Activated CD4-positive, alpha-beta T cell treated with anti-CD3 and anti-CD28 coated beads for 36 hours (primary cell): ENCODE data around the gene CALY. TPM values are rescaled to one million over a fixed set of nuclear protein-coding genes. Genes with fewer than 3 reads are reported as not detected.

Experiments used
- ATAC-seq: fragments of 200-7000 bp; cut with Tn5 transposase; one replicate; pipeline ENCODE4 v1.10.0; 2021; ENCODE audit warnings: mild to moderate bottlenecking, moderate library complexity
- CTCF ChIA-PET: fragments of 350-600 bp; sonication (Branson Sonifier 250); formaldehyde crosslinking; loops from one replicate; lab custom pipeline; 2021; ENCODE audit warnings: antibody characterized with exemption; lab: Charles Lee
- POLR2A ChIA-PET: fragments of 350-600 bp; sonication (Branson Sonifier 250); formaldehyde crosslinking; loops from one replicate; lab custom pipeline; 2021; ENCODE audit warnings: antibody characterized with exemption, inconsistent platforms; lab: Charles Lee
- DNase-seq: peaks from one replicate; pipeline ENCODE4 v3.0.0-alpha.2; 2020
- H3K27ac Mint-ChIP-seq: one replicate; pipeline ENCODE4 v1.8.0; 2021; ENCODE audit warnings: mixed read lengths
- H3K27me3 Mint-ChIP-seq: one replicate; pipeline ENCODE4 v1.8.0; 2021; ENCODE audit warnings: mixed read lengths
- H3K36me3 Mint-ChIP-seq: one replicate; pipeline ENCODE4 v1.8.0; 2021; ENCODE audit warnings: low read depth, mixed read lengths
- H3K4me1 Mint-ChIP-seq: one replicate; pipeline ENCODE4 v1.8.0; 2021; ENCODE audit warnings: mixed read lengths
- H3K4me3 Mint-ChIP-seq: one replicate; pipeline ENCODE4 v1.8.0; 2021; ENCODE audit warnings: mild to moderate bottlenecking, moderate library complexity, mixed read lengths
- H3K9me3 Mint-ChIP-seq: one replicate; pipeline ENCODE4 v1.8.0; 2021; ENCODE audit warnings: low read depth, mixed read lengths
- intact Hi-C, 2 experiments: fragments of 100-400 bp; cut with DNase I in 1 of 2; cut with micrococcal nuclease in 1 of 2; formaldehyde crosslinking; loops; one replicate each; pipeline versions ENCODE4 v1.14.2 to v1.15.1; 2022 to 2024; cut with DNase I, micrococcal nuclease
- total RNA-seq, 2 experiments: library from RNA; stranded (reverse); gene quantifications; one replicate each; pipeline ENCODE4 v1.2.3, GENCODE V29; 2021

The CALY gene
- total RNA-seq, 2 experiments from 2014 or later, result not detected

GRCh38 chr10:133365461-133366129 lies 28.9 kb upstream of the CALY start:
- intact Hi-C loops, result no loop called here
- ChIA-PET CTCF (interaction anchor here (1.0 kb wide), 1 partner anchor 52 kb away, joined by 3 read pairs; no protein-coding TSS in a partner anchor), POLR2A (no interaction called here)
- H3K9me3 Mint-ChIP-seq, result no peaks in the 10 kb centered on the region
- no peaks in the 10 kb centered on the region for H3K27me3 Mint-ChIP-seq
- DNase-seq (no peak), ATAC-seq (no peak)
- H3K36me3 Mint-ChIP-seq, result peaks cover 18% of the 10 kb centered on the region
- H3K4me3 Mint-ChIP-seq, result no peak overlapping the region
- no peak overlapping the region for H3K27ac Mint-ChIP-seq
- H3K4me1 Mint-ChIP-seq, result peaks cover 6% of the 10 kb centered on the region

GRCh38 chr10:133364645-133365431 lies 28.1 kb upstream of the CALY start:
- DNase-seq (no peak), ATAC-seq (no peak)
- CTCF ChIA-PET, result interaction anchor here (1.0 to 1.5 kb wide), 2 partner anchors 35 to 52 kb away, joined by 3 to 4 read pairs; no protein-coding TSS in a partner anchor
- Mint-ChIP-seq H3K36me3 (peaks cover 18% of the 10 kb centered on the region), H3K4me1 (peaks cover 6% of the 10 kb centered on the region), H3K27me3 (no peaks in the 10 kb centered on the region), H3K27ac (no peak overlapping the region), H3K4me3 (no peak overlapping the region), H3K9me3 (no peaks in the 10 kb centered on the region)
- POLR2A ChIA-PET, result no interaction called here
- intact Hi-C loops, result no loop called here

GRCh38 chr10:133362846-133363245 lies 26.1 kb upstream of the CALY start:
- intact Hi-C loops, result no loop called here
- POLR2A ChIA-PET, result no interaction called here
- H3K4me1 Mint-ChIP-seq, result peaks cover 3% of the 10 kb centered on the region
- peaks cover 8% of the 10 kb centered on the region for H3K36me3 Mint-ChIP-seq
- no peak overlapping the region for H3K4me3 Mint-ChIP-seq
- DNase-seq (no peak), ATAC-seq (no peak)
- H3K9me3 Mint-ChIP-seq, result no peaks in the 10 kb centered on the region
- H3K27me3 Mint-ChIP-seq, result no peaks in the 10 kb centered on the region
- CTCF ChIA-PET, result no interaction called here
- no peak overlapping the region for H3K27ac Mint-ChIP-seq

- no peak for ATAC-seq
- peaks cover 3% of the 10 kb centered on the region for H3K4me1 Mint-ChIP-seq
- intact Hi-C loops, result no loop called here
- no peaks in the 10 kb centered on the region for H3K9me3 Mint-ChIP-seq
- H3K27me3 Mint-ChIP-seq, result no peaks in the 10 kb centered on the region
- H3K36me3 Mint-ChIP-seq, result peaks cover 7% of the 10 kb centered on the region
- no peak overlapping the region for H3K4me3 Mint-ChIP-seq
- CTCF ChIA-PET, result interaction anchor here (1.9 kb wide), 1 partner anchor 32 kb away, joined by 9 read pairs; no protein-coding TSS in a partner anchor
- H3K27ac Mint-ChIP-seq, result no peak overlapping the region
- DNase-seq, result no peak
- POLR2A ChIA-PET, result interaction anchor here (0.9 kb wide), 1 partner anchor 9 kb away, joined by 3 read pairs; no protein-coding TSS in a partner anchor
Observed at GRCh38 chr10:133361773-133362441, 25.2 kb upstream of the CALY start.

- Mint-ChIP-seq H3K4me1 (peaks cover 4% of the 10 kb centered on the region), H3K27ac (no peak overlapping the region)
- intact Hi-C loops, result no loop called here
Observed at GRCh38 chr10:133361227-133361626, 24.5 kb upstream of the CALY start.

GRCh38 chr10:133359972-133360610 lies 23.4 kb upstream of the CALY start:
- H3K27ac Mint-ChIP-seq, result no peak overlapping the region
- H3K36me3 Mint-ChIP-seq, result peaks cover 10% of the 10 kb centered on the region
- DNase-seq, result no peak
- CTCF ChIA-PET, result interaction anchor here (0.6 kb wide), 1 partner anchor 1265 kb away, joined by 3 read pairs; no protein-coding TSS in a partner anchor
- intact Hi-C loops, result loop anchor here (2.0 to 5.0 kb wide), 4 partner anchors 13 to 1053 kb away; partner anchors contain the start of genes ECHS1 (in 1 of the 2), INPP5A (in 1 of the 2), STK32C (in 1 of the 2) and TUBGCP2 (in 1 of the 2)
- POLR2A ChIA-PET, result no interaction called here
- H3K27me3 Mint-ChIP-seq, result no peaks in the 10 kb centered on the region
- no peaks in the 10 kb centered on the region for H3K9me3 Mint-ChIP-seq
- ATAC-seq, result no peak
- no peak overlapping the region for H3K4me3 Mint-ChIP-seq
- H3K4me1 Mint-ChIP-seq, result peaks cover 7% of the 10 kb centered on the region

More at GRCh38 chr10:133361227-133361626, 24.5 kb upstream of the CALY start:
- DNase-seq (no peak), ATAC-seq (no peak)
- no peaks in the 10 kb centered on the region for H3K9me3 Mint-ChIP-seq
- H3K27me3 Mint-ChIP-seq, result no peaks in the 10 kb centered on the region
- ChIA-PET CTCF (interaction anchor here (1.9 kb wide), 1 partner anchor 32 kb away, joined by 9 read pairs; no protein-coding TSS in a partner anchor), POLR2A (interaction anchor here (0.9 kb wide), 1 partner anchor 8 kb away, joined by 3 read pairs; no protein-coding TSS in a partner anchor)
- H3K4me3 Mint-ChIP-seq, result no peak overlapping the region
- H3K36me3 Mint-ChIP-seq, result peaks cover 9% of the 10 kb centered on the region

GRCh38 chr10:133359554-133359971 lies 22.9 kb upstream of the CALY start:
- Mint-ChIP-seq H3K4me3 (no peak overlapping the region), H3K4me1 (peaks cover 7% of the 10 kb centered on the region), H3K27me3 (no peaks in the 10 kb centered on the region), H3K27ac (no peak overlapping the region), H3K36me3 (peaks cover 10% of the 10 kb centered on the region), H3K9me3 (no peaks in the 10 kb centered on the region)
- CTCF ChIA-PET, result interaction anchor here (0.6 kb wide), 1 partner anchor 1265 kb away, joined by 3 read pairs; no protein-coding TSS in a partner anchor
- intact Hi-C loops, result loop anchor here (2.0 to 5.0 kb wide), 4 partner anchors 13 to 1052 kb away; partner anchors contain the start of genes ECHS1 (in 1 of the 2), INPP5A (in 1 of the 2), STK32C (in 1 of the 2) and TUBGCP2 (in 1 of the 2)
- ATAC-seq, result no peak
- DNase-seq, result peak; percentile 47
- POLR2A ChIA-PET, result no interaction called here

GRCh38 chr10:133358925-133359310 lies 22.2 kb upstream of the CALY start:
- no peak for DNase-seq
- H3K4me1 Mint-ChIP-seq, result peaks cover 7% of the 10 kb centered on the region
- ChIA-PET POLR2A (no interaction called here), CTCF (no interaction called here)
- ATAC-seq, result no peak
- intact Hi-C loops, result loop anchor here (1.0 to 5.0 kb wide), 8 partner anchors 14 to 1052 kb away; partner anchors contain the start of genes ECHS1 (in 2 of the 2), ADAM8 (in 1 of the 2), INPP5A (in 1 of the 2) and PAOX (in 1 of the 2)
- H3K27me3 Mint-ChIP-seq, result no peaks in the 10 kb centered on the region
- peaks cover 10% of the 10 kb centered on the region for H3K36me3 Mint-ChIP-seq
- H3K9me3 Mint-ChIP-seq, result no peaks in the 10 kb centered on the region
- H3K4me3 Mint-ChIP-seq, result no peak overlapping the region
- H3K27ac Mint-ChIP-seq, result no peak overlapping the region

GRCh38 chr10:133358162-133358924 lies 21.6 kb upstream of the CALY start:
- ATAC-seq (no peak), DNase-seq (no peak)
- H3K27me3 Mint-ChIP-seq, result no peaks in the 10 kb centered on the region
- intact Hi-C loops, result loop anchor here (1.0 to 5.0 kb wide), 8 partner anchors 14 to 1051 kb away; partner anchors contain the start of genes ECHS1 (in 2 of the 2), ADAM8 (in 1 of the 2), INPP5A (in 1 of the 2) and PAOX (in 1 of the 2)
- H3K9me3 Mint-ChIP-seq, result no peaks in the 10 kb centered on the region
- no peak overlapping the region for H3K27ac Mint-ChIP-seq
- ChIA-PET POLR2A (interaction anchor here (0.6 to 1.2 kb wide), 2 partner anchors 50 to 82 kb away, joined by 3 to 4 read pairs; partner anchors contain the start of gene ADAM8), CTCF (interaction anchor here (0.6 kb wide), 1 partner anchor 50 kb away, joined by 4 read pairs; no protein-coding TSS in a partner anchor)
- H3K4me3 Mint-ChIP-seq, result no peak overlapping the region
- peaks cover 7% of the 10 kb centered on the region for H3K4me1 Mint-ChIP-seq
- peaks cover 10% of the 10 kb centered on the region for H3K36me3 Mint-ChIP-seq
